CD4-positive, alpha-beta T cell treated with Interleukin-17A for 4 hours (primary cell): Measurements from ENCODE around the gene XPO6.
"Not testable (repeated sequence)": the region's sequence is repeated elsewhere in the genome, so short reads cannot be mapped to it uniquely, and the experiment has no call there.

Experiments
- DNase-seq: peaks from one replicate; pipeline ENCODE4 v3.0.0-alpha.2; 2020; ENCODE audit warnings: mixed read lengths

The XPO6 gene

GRCh38 chr16:28145796-28146195, 66.0 kb downstream of the XPO6 start:
- DNase-seq, result no peak

GRCh38 chr16:28140788-28141618, 70.8 kb downstream of the XPO6 start:
- peak; percentile 71 for DNase-seq

- no peak for DNase-seq
Observed at GRCh38 chr16:28139530-28139929, 72.2 kb downstream of the XPO6 start.

- peak; percentile 67 for DNase-seq
Observed at GRCh38 chr16:28136751-28137434, 74.9 kb downstream of the XPO6 start.

GRCh38 chr16:28133666-28134065, 78.1 kb downstream of the XPO6 start:
- no peak for DNase-seq

- no peak for DNase-seq
Observed at GRCh38 chr16:28131743-28132393, 79.9 kb downstream of the XPO6 start.

- DNase-seq, result no peak
Observed at GRCh38 chr16:28131181-28131580, 80.6 kb downstream of the XPO6 start.

GRCh38 chr16:28130099-28131088, 81.4 kb downstream of the XPO6 start:
- DNase-seq, result no peak

GRCh38 chr16:28126684-28127620, 84.8 kb downstream of the XPO6 start:
- DNase-seq, result no peak

GRCh38 chr16:28125592-28125991, 86.2 kb downstream of the XPO6 start:
- DNase-seq, result no peak

- no peak for DNase-seq
Observed at GRCh38 chr16:28121527-28121926, 90.2 kb downstream of the XPO6 start.

- no peak for DNase-seq
Observed at GRCh38 chr16:28120754-28121153, 91.0 kb downstream of the XPO6 start.

- no peak for DNase-seq
Observed at GRCh38 chr16:28118637-28119036, 93.1 kb downstream of the XPO6 start.

- DNase-seq, result no peak
Observed at GRCh38 chr16:28117168-28117565, 94.6 kb downstream of the XPO6 start.

GRCh38 chr16:28115866-28116265, 95.9 kb downstream of the XPO6 start:
- DNase-seq, result not testable (repeated sequence)

GRCh38 chr16:28112908-28113307, 98.9 kb downstream of the XPO6 start:
- DNase-seq, result no peak

- no peak for DNase-seq
Observed at GRCh38 chr16:28110977-28111376, 100.8 kb downstream of the XPO6 start.

- no peak for DNase-seq
Observed at GRCh38 chr16:28110479-28110878, 101.3 kb downstream of the XPO6 start.

GRCh38 chr16:28110074-28110473, 101.7 kb downstream of the XPO6 start:
- DNase-seq, result no peak

GRCh38 chr16:28108590-28109247, 103.0 kb downstream of the XPO6 start:
- DNase-seq, result no peak

GRCh38 chr16:28107232-28107631, 104.5 kb downstream of the XPO6 start:
- DNase-seq, result no peak
